ENCODE results near the gene TEAD1. TPM values are rescaled to one million over a fixed set of nuclear protein-coding genes. Genes with fewer than 3 reads are reported as not detected.

The TEAD1 gene
- polyA plus RNA-seq, 1 donor (not counting 4 experiments of a cell fraction or from before 2014, with no cell fraction given) = 32.7 TPM

GRCh38 chr11:12745787-12746186, 71.6 kb downstream of the TEAD1 start:
- Histone ChIP-seq H3K4me2 (ENCODE audit: control insufficient read depth, extremely low read depth, insufficient read depth, low read depth, low read length) (no peak overlapping the region), H3K27ac (ENCODE audit: control insufficient read depth, insufficient read depth, low read length) (no peak overlapping the region), H3K4me3 (ENCODE audit: control insufficient read depth in 2 of 3, extremely low read depth in 1 of 3, insufficient read depth in 2 of 3, low read depth in 1 of 3, low read length in 3 of 3) (no peak overlapping the region), H3K4me1 (ENCODE audit: control insufficient read depth, extremely low read depth, insufficient read depth, low read length) (peaks cover 21% of the 10 kb centered on the region), H4K20me1 (ENCODE audit: control insufficient read depth, extremely low read depth, insufficient read depth, low read length) (peaks cover 34% of the 10 kb centered on the region), H3K36me3 (ENCODE audit: control insufficient read depth in 2 of 2, extremely low read depth in 1 of 2, insufficient read depth in 2 of 2, low read length in 2 of 2) (no peaks in the 10 kb centered on the region), H3K27me3 (ENCODE audit: control insufficient read depth, extremely low read depth, insufficient read depth, low read length) (no peaks in the 10 kb centered on the region), H3K79me2 (ENCODE audit: control insufficient read depth, insufficient read depth, low read length) (peaks cover 94% of the 10 kb centered on the region), H3K9ac (ENCODE audit: control insufficient read depth, extremely low read depth, insufficient read depth, low read length) (no peak overlapping the region), H3K9me1 (ENCODE audit: control insufficient read depth, extremely low read depth, insufficient read depth, low read length) (peaks cover 6% of the 10 kb centered on the region), H2AFZ (ENCODE audit: control insufficient read depth, low read length) (no peak overlapping the region), H3K9me3 (ENCODE audit: control insufficient read depth, low read depth, low read length) (no peaks in the 10 kb centered on the region)
- FAIRE-seq = no peak
- dilution Hi-C loops (cut with MboI; ENCODE audit: extremely low pct_ligation_motif_present, low sequenced_read_pairs) = no loop called here
- no peak for DNase-seq (ENCODE audit: low read depth, low spot score)
- no peak for TF ChIP-seq EZH2 (IDR thresholded peaks at IDR 0.05; ENCODE audit: low read length)

- Histone ChIP-seq H3K9me3 (ENCODE audit: control insufficient read depth, low read depth, low read length) (no peaks in the 10 kb centered on the region), H2AFZ (ENCODE audit: control insufficient read depth, low read length) (no peak overlapping the region), H3K4me1 (ENCODE audit: control insufficient read depth, extremely low read depth, insufficient read depth, low read length) (peaks cover 21% of the 10 kb centered on the region), H3K36me3 (ENCODE audit: control insufficient read depth in 2 of 2, extremely low read depth in 1 of 2, insufficient read depth in 2 of 2, low read length in 2 of 2) (peaks cover under 1% of the 10 kb centered on the region in 2 experiments), H3K27me3 (ENCODE audit: control insufficient read depth, extremely low read depth, insufficient read depth, low read length) (no peaks in the 10 kb centered on the region), H3K9me1 (ENCODE audit: control insufficient read depth, extremely low read depth, insufficient read depth, low read length) (peaks cover 6% of the 10 kb centered on the region), H4K20me1 (ENCODE audit: control insufficient read depth, extremely low read depth, insufficient read depth, low read length) (peaks cover 34% of the 10 kb centered on the region), H3K4me2 (ENCODE audit: control insufficient read depth, extremely low read depth, insufficient read depth, low read depth, low read length) (no peak overlapping the region), H3K79me2 (ENCODE audit: control insufficient read depth, insufficient read depth, low read length) (peaks cover 94% of the 10 kb centered on the region), H3K4me3 (ENCODE audit: control insufficient read depth in 2 of 3, extremely low read depth in 1 of 3, insufficient read depth in 2 of 3, low read depth in 1 of 3, low read length in 3 of 3) (no peak overlapping the region), H3K27ac (ENCODE audit: control insufficient read depth, insufficient read depth, low read length) (no peak overlapping the region), H3K9ac (ENCODE audit: control insufficient read depth, extremely low read depth, insufficient read depth, low read length) (no peak overlapping the region)
- TF ChIP-seq, protein P1, sequence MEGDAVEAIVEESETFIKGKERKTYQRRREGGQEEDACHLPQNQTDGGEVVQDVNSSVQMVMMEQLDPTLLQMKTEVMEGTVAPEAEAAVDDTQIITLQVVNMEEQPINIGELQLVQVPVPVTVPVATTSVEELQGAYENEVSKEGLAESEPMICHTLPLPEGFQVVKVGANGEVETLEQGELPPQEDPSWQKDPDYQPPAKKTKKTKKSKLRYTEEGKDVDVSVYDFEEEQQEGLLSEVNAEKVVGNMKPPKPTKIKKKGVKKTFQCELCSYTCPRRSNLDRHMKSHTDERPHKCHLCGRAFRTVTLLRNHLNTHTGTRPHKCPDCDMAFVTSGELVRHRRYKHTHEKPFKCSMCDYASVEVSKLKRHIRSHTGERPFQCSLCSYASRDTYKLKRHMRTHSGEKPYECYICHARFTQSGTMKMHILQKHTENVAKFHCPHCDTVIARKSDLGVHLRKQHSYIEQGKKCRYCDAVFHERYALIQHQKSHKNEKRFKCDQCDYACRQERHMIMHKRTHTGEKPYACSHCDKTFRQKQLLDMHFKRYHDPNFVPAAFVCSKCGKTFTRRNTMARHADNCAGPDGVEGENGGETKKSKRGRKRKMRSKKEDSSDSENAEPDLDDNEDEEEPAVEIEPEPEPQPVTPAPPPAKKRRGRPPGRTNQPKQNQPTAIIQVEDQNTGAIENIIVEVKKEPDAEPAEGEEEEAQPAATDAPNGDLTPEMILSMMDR (optimal IDR thresholded peaks at IDR 0.05 in 1 of 3, IDR thresholded peaks at IDR 0.05 in 1 of 3, conservative IDR thresholded peaks at IDR 0.05 in 1 of 3; ENCODE audit: extremely low read depth in 1 of 3, insufficient read depth in 2 of 3, low read length in 3 of 3) = no peak
- no peak for TF ChIP-seq EZH2 (IDR thresholded peaks at IDR 0.05; ENCODE audit: low read length)
- dilution Hi-C loops (cut with MboI; ENCODE audit: extremely low pct_ligation_motif_present, low sequenced_read_pairs) = no loop called here
- FAIRE-seq (no peak), DNase-seq (ENCODE audit: low read depth, low spot score) (no peak)
These were observed 72.4 kb downstream of the TEAD1 start for GRCh38 chr11:12746593-12747097.

DNA sequence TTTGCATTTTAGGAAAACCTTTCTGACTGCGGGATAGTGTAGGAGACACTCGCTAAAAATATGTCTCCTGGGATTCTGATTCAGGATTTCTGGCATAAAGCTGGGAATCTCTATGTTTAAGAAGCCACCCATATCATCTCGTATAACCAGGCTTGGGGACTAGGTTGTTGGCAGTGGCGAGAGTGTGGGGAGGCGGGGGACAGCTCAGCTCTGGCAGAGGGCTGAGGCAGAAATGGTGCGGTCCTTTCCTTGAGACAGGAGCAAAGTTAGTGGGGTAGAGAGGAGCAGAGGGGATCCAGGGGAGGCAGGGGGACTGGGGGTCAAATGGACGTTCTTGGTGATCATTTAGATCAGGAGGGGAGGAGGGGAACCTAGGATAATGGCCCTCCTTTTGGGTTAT, 74.3 kb downstream of the TEAD1 start:
- H3K27me3 ChIP-seq (ENCODE audit: control insufficient read depth, extremely low read depth, insufficient read depth, low read length) = no peaks in the 10 kb centered on the region
- peaks cover 30% of the 10 kb centered on the region for H4K20me1 ChIP-seq (ENCODE audit: control insufficient read depth, extremely low read depth, insufficient read depth, low read length)
- dilution Hi-C loops (cut with MboI; ENCODE audit: extremely low pct_ligation_motif_present, low sequenced_read_pairs) = no loop called here
- DNase-seq (ENCODE audit: low read depth, low spot score) (no peak), FAIRE-seq (no peak)
- H3K4me3 ChIP-seq (ENCODE audit: control insufficient read depth in 2 of 3, extremely low read depth in 1 of 3, insufficient read depth in 2 of 3, low read depth in 1 of 3, low read length in 3 of 3) = no peak overlapping the region
- H3K79me2 ChIP-seq (ENCODE audit: control insufficient read depth, insufficient read depth, low read length) = peaks cover 95% of the 10 kb centered on the region
- no peaks in the 10 kb centered on the region for H3K9me3 ChIP-seq (ENCODE audit: control insufficient read depth, low read depth, low read length)
- H3K4me2 ChIP-seq (ENCODE audit: control insufficient read depth, extremely low read depth, insufficient read depth, low read depth, low read length) = no peak overlapping the region
- no peak overlapping the region for H3K9ac ChIP-seq (ENCODE audit: control insufficient read depth, extremely low read depth, insufficient read depth, low read length)
- TF ChIP-seq EZH2 (IDR thresholded peaks at IDR 0.05; ENCODE audit: low read length) = no peak
- TF ChIP-seq, protein P1 (optimal IDR thresholded peaks at IDR 0.05 in 1 of 3, IDR thresholded peaks at IDR 0.05 in 1 of 3, conservative IDR thresholded peaks at IDR 0.05 in 1 of 3; ENCODE audit: extremely low read depth in 1 of 3, insufficient read depth in 2 of 3, low read length in 3 of 3) = no peak
- no peak overlapping the region for H2AFZ ChIP-seq (ENCODE audit: control insufficient read depth, low read length)
- peaks cover 6% of the 10 kb centered on the region for H3K9me1 ChIP-seq (ENCODE audit: control insufficient read depth, extremely low read depth, insufficient read depth, low read length)
- no peak overlapping the region for H3K27ac ChIP-seq (ENCODE audit: control insufficient read depth, insufficient read depth, low read length)
- H3K4me1 ChIP-seq (ENCODE audit: control insufficient read depth, extremely low read depth, insufficient read depth, low read length) = peaks cover 22% of the 10 kb centered on the region
- peaks cover 3% of the 10 kb centered on the region in 2 experiments for H3K36me3 ChIP-seq (ENCODE audit: control insufficient read depth in 2 of 2, extremely low read depth in 1 of 2, insufficient read depth in 2 of 2, low read length in 2 of 2)
